KMS-11 (cell line): Measurements from ENCODE around the gene NUDT16L1.

Experiments
- H2AFZ ChIP-seq: fragments of 200-600 bp; sonication (generic); 2 replicates; pipeline ENCODE4 v1.6.1; 2016; ENCODE audit warnings: antibody characterized with exemption, mixed run types, low read depth
- H3K27ac ChIP-seq: fragments of 200-600 bp; sonication (generic); 2 replicates; pipeline ENCODE4 v1.6.1; 2016; ENCODE audit warnings: mild to moderate bottlenecking, mixed run types
- H3K27me3 ChIP-seq: fragments of 200-600 bp; sonication (generic); 2 replicates; pipeline ENCODE4 v1.6.1; 2017; ENCODE audit warnings: mild to moderate bottlenecking, low read depth, mixed run types, moderate library complexity; ENCODE audit not compliant: insufficient read depth
- H3K36me3 ChIP-seq: fragments of 200-600 bp; sonication (generic); 2 replicates; pipeline ENCODE4 v1.6.1; 2017; ENCODE audit warnings: mild to moderate bottlenecking, mixed run types; ENCODE audit not compliant: insufficient read depth
- H3K4me1 ChIP-seq: fragments of 200-600 bp; sonication (generic); 2 replicates; pipeline ENCODE4 v1.6.1; 2016; ENCODE audit warnings: mild to moderate bottlenecking, low read depth, mixed run types; ENCODE audit not compliant: poor library complexity, severe bottlenecking
- H3K4me2 ChIP-seq: fragments of 200-600 bp; sonication (generic); 2 replicates; pipeline ENCODE4 v1.7.0; 2016; ENCODE audit warnings: mild to moderate bottlenecking, mixed run types
- H3K4me3 ChIP-seq: fragments of 200-600 bp; sonication (generic); IDR thresholded peaks from 2 replicates; pipeline ENCODE4 v1.6.1; 2017; ENCODE audit warnings: low read depth, low read length, mixed read lengths; ENCODE audit not compliant: insufficient read depth
- H3K79me2 ChIP-seq: fragments of 200-600 bp; sonication (generic); 2 replicates; pipeline ENCODE4 v1.6.1; 2016; ENCODE audit warnings: low read depth, mixed run types; ENCODE audit not compliant: insufficient read depth
- H3K9ac ChIP-seq: fragments of 200-600 bp; sonication (generic); 2 replicates; pipeline ENCODE4 v1.6.1; 2016; ENCODE audit warnings: mild to moderate bottlenecking, mixed run types
- H4K20me1 ChIP-seq: fragments of 200-600 bp; sonication (generic); 2 replicates; pipeline ENCODE4 v1.6.1; 2016; ENCODE audit warnings: mild to moderate bottlenecking, mixed run types; ENCODE audit not compliant: insufficient read depth
- TF ChIP-seq, protein P1 (sequence below): fragments of 200-600 bp; sonication (generic); conservative IDR thresholded peaks from 2 replicates; pipeline ENCODE4 v1.6.1; 2017; ENCODE audit warnings: low read depth, mild to moderate bottlenecking, antibody characterized with exemption, low read length, moderate library complexity, mixed read lengths

NUDT16L1 gene

GRCh38 chr16:4718466-4718865 lies 25.1 kb downstream of the NUDT16L1 start:
- no peaks in the 10 kb centered on the region for H3K4me1 ChIP-seq
- no peak overlapping the region for H3K4me2 ChIP-seq
- no peak overlapping the region for H3K27ac ChIP-seq
- no peak overlapping the region for H3K4me3 ChIP-seq
- TF ChIP-seq, protein P1, sequence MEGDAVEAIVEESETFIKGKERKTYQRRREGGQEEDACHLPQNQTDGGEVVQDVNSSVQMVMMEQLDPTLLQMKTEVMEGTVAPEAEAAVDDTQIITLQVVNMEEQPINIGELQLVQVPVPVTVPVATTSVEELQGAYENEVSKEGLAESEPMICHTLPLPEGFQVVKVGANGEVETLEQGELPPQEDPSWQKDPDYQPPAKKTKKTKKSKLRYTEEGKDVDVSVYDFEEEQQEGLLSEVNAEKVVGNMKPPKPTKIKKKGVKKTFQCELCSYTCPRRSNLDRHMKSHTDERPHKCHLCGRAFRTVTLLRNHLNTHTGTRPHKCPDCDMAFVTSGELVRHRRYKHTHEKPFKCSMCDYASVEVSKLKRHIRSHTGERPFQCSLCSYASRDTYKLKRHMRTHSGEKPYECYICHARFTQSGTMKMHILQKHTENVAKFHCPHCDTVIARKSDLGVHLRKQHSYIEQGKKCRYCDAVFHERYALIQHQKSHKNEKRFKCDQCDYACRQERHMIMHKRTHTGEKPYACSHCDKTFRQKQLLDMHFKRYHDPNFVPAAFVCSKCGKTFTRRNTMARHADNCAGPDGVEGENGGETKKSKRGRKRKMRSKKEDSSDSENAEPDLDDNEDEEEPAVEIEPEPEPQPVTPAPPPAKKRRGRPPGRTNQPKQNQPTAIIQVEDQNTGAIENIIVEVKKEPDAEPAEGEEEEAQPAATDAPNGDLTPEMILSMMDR = no peak
- H3K9ac ChIP-seq = no peak overlapping the region
- H2AFZ ChIP-seq = no peak overlapping the region
- H3K36me3 ChIP-seq = peaks cover 4% of the 10 kb centered on the region; the same call in 1 of the 2 replicates
- H3K79me2 ChIP-seq = no peaks in the 10 kb centered on the region
- H4K20me1 ChIP-seq = no peaks in the 10 kb centered on the region
- H3K27me3 ChIP-seq = no peaks in the 10 kb centered on the region

DNA sequence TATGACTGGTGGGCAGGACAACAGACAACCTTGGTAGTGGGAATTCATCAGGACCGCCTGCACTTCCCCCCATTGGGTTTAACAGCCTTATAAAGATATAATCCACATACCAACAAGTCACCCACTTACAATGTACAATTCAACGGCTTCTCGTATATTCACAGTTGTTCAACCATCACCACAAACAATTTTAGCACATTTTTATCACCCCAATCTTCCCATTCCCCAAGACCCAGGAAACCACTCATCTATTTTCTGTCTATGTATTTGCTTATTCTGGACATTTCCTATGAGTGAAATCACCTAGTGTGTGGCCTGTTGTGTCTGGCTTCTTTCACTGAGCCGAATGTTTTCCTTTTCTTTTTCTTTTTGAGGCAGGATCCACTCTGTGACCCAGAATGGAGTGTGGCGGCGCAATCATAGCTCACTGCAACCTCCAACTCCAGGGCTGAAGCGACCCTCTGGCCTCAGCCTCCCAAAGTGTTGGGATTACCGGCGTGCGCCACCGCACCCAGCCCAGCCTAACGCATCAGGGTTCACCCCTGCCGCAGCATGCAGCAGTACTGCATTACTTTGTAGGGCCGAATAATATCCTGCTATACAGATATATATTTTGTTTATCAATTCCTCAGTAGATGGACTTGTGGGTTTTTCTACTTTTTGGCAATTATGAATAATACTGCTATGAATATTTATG lies 29.9 kb downstream of the NUDT16L1 start:
- no peak overlapping the region for H3K4me2 ChIP-seq
- H3K27ac ChIP-seq = no peak overlapping the region
- no peaks in the 10 kb centered on the region for H3K27me3 ChIP-seq
- TF ChIP-seq, protein P1 = no peak
- H3K36me3 ChIP-seq = no peaks in the 10 kb centered on the region
- no peaks in the 10 kb centered on the region for H3K4me1 ChIP-seq
- no peaks in the 10 kb centered on the region for H4K20me1 ChIP-seq
- no peak overlapping the region for H2AFZ ChIP-seq
- H3K4me3 ChIP-seq = no peak overlapping the region
- no peaks in the 10 kb centered on the region for H3K79me2 ChIP-seq
- no peak overlapping the region; the same call in 1 of the 2 replicates for H3K9ac ChIP-seq

DNA sequence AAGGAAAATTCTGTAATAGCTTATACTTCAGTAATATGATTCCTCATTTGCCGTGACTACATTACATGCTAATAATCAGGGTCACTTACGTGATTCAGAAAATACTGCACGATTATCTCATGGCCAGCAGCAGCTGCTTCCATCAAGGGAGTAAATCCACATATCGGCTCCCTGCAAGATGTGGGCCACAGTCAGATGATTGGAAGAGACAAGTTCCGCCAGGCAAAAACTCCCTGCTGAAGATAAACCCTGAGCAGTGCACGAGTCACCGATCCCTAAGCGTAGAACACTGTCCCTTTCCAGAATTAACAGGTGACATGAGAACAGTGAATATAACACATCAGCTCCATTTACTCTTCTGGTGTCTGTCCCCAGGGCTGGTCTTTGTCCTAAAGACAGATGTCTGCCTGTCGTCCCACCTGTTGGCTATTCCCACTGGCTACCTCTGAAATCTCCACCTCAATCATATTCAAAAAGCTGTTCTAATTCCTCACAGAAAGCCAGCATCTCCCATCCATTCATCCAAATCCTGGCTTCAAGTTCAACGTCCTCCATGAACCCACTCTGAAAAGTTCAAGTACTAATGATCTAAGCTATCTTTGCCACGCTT lies 31.4 kb downstream of the NUDT16L1 start:
- Histone ChIP-seq H3K27ac (no peak overlapping the region), H4K20me1 (no peaks in the 10 kb centered on the region), H3K4me1 (no peaks in the 10 kb centered on the region), H3K9ac (no peak overlapping the region), H3K79me2 (no peaks in the 10 kb centered on the region), H2AFZ (no peak overlapping the region), H3K4me2 (no peak overlapping the region), H3K4me3 (no peak overlapping the region), H3K36me3 (no peaks in the 10 kb centered on the region), H3K27me3 (no peaks in the 10 kb centered on the region)
- TF ChIP-seq, protein P1 = no peak

DNA sequence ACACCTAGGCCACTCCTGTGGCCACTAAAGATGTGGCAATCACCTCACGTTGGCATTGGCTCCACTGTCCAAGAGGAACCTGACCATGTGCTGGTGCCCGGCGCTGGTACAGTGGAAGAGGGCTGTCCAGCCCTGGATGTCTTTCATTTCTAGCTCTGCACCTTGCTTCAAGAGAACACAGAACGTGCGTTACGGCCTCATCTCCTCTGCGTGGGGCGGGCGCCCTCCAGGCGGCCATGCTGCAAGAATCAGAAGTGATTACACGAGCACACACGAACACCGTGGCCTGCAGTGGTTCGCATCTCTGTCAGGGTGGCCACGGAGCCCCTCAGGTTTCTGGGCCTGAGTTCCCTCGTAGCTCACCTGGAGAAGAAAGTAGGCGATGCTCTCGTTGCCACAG lies 33.3 kb downstream of the NUDT16L1 start:
- Histone ChIP-seq H3K9ac (no peak overlapping the region), H3K36me3 (no peaks in the 10 kb centered on the region), H3K4me1 (no peaks in the 10 kb centered on the region), H3K27ac (no peak overlapping the region), H3K4me3 (no peak overlapping the region), H4K20me1 (no peaks in the 10 kb centered on the region), H3K27me3 (no peaks in the 10 kb centered on the region), H3K4me2 (no peak overlapping the region), H3K79me2 (no peaks in the 10 kb centered on the region), H2AFZ (no peak overlapping the region)
- TF ChIP-seq, protein P1 = no peak
